Smooth muscle cell (in vitro differentiated cells): ENCODE measurements around the gene MNT. TPM values are rescaled to one million over a fixed set of nuclear protein-coding genes. Genes with fewer than 3 reads are reported as not detected.
"Not testable (repeated sequence)": the region's sequence is repeated elsewhere in the genome, so short reads cannot be mapped to it uniquely, and the experiment has no call there.

Source experiments
- DNase-seq: peaks from one replicate; lab custom pipeline; 2025; ENCODE audit not compliant: unreplicated experiment; lab: John Stamatoyannopoulos, UW
- H2AFZ ChIP-seq: fragments of 200-600 bp; sonication (generic); 2 replicates; pipeline ENCODE4 v1.6.0; 2016; ENCODE audit warnings: antibody characterized with exemption, low read depth, mild to moderate bottlenecking
- H3F3A ChIP-seq: fragments of 200-600 bp; sonication (generic); 2 replicates; pipeline ENCODE4 v1.6.0; 2017; ENCODE audit warnings: antibody characterized with exemption, low read depth
- H3K27ac ChIP-seq: fragments of 200-600 bp; sonication (generic); 2 replicates; pipeline ENCODE4 v1.5.1; 2016; ENCODE audit warnings: low read depth, mild to moderate bottlenecking
- H3K27me3 ChIP-seq: fragments of 200-600 bp; sonication (generic); 2 replicates; pipeline ENCODE4 v1.6.1; 2016; ENCODE audit warnings: low read depth, mild to moderate bottlenecking
- H3K36me3 ChIP-seq: fragments of 200-600 bp; sonication (generic); 2 replicates; pipeline ENCODE4 v1.5.1; 2016; ENCODE audit warnings: low read depth
- H3K4me1 ChIP-seq: fragments of 200-600 bp; sonication (generic); 2 replicates; pipeline ENCODE4 v1.5.1; 2016; ENCODE audit warnings: low read depth
- H3K4me2 ChIP-seq: fragments of 200-600 bp; sonication (generic); 2 replicates; pipeline ENCODE4 v1.6.0; 2016; ENCODE audit warnings: mild to moderate bottlenecking
- H3K4me3 ChIP-seq: fragments of 200-600 bp; sonication (generic); 2 replicates; pipeline ENCODE4 v1.5.1; 2016; ENCODE audit warnings: mild to moderate bottlenecking
- H3K79me2 ChIP-seq: fragments of 200-600 bp; sonication (generic); 2 replicates; pipeline ENCODE4 v1.6.0; 2016; ENCODE audit warnings: low read depth, mild to moderate bottlenecking
- H3K9ac ChIP-seq: fragments of 200-600 bp; sonication (generic); 2 replicates; pipeline ENCODE4 v1.6.0; 2016; ENCODE audit warnings: low read depth
- H3K9me3 ChIP-seq: fragments of 200-600 bp; sonication (generic); replicated peaks from 2 replicates; pipeline ENCODE4 v1.5.1; 2016; ENCODE audit warnings: low read depth
- H4K20me1 ChIP-seq: fragments of 200-600 bp; sonication (generic); 2 replicates; pipeline ENCODE4 v1.6.0; 2016; ENCODE audit warnings: low read depth
- WGBS: methylation state at CpG from one replicate; pipeline ENCODE4 v1.1.7; 2016; ENCODE audit warnings: low lambda C conversion rate; 5-methylcytosine and 5-hydroxymethylcytosine counted together
- polyA plus RNA-seq: library from polyadenylated mRNA; unstranded; fragments of >200 nt; fragmentation: Nextera tagmentation; extraction: Ambion mirVana; gene quantifications from 2 replicates; pipeline ENCODE4 v1.2.1, GENCODE V29; 2016
- total RNA-seq: library from RNA; depleted of rRNA; stranded (reverse); fragments of >200 nt; gene quantifications from 2 replicates; pipeline ENCODE4 v1.2.3, GENCODE V29; 2014
- TF ChIP-seq, protein P1 (sequence below): fragments of 200-600 bp; sonication (generic); IDR thresholded peaks from 2 replicates; pipeline ENCODE4 v1.5.1; 2017; ENCODE audit warnings: borderline replicate concordance, mild to moderate bottlenecking, antibody characterized with exemption; ENCODE audit not compliant: insufficient read depth, poor library complexity, severe bottlenecking

Gene MNT
- total and polyA plus RNA-seq, 2 experiments from 2014 or later, result 5.7 to 12.8 TPM

DNA sequence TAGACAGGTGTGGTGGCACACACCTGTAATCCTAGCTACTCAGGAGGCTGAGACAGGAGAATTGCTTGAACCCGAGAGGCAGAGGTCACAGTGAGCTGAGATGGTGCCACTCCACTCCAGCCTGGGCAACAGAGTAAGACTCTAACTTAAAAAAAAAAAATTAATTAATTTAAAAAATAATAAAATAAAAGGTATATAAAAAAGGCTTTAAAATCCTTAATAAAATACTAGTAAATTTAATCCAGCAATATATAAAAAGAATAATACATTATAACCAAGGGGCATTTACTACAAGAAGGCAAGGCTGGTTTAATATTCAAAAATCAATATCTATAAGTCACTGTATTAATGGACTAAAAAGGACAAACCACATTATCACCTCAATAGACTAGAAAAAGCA, 44.8 kb upstream of the MNT start:
- Histone ChIP-seq H3K4me3 (no peak overlapping the region), H3K27me3 (no peaks in the 10 kb centered on the region), H3K36me3 (no peaks in the 10 kb centered on the region), H4K20me1 (no peaks in the 10 kb centered on the region), H2AFZ (no peak overlapping the region), H3F3A (no peaks in the 10 kb centered on the region), H3K9ac (no peak overlapping the region), H3K9me3 (no peaks in the 10 kb centered on the region), H3K4me1 (no peaks in the 10 kb centered on the region), H3K4me2 (no peak overlapping the region), H3K79me2 (no peaks in the 10 kb centered on the region), H3K27ac (no peak overlapping the region)
- 100% methylated on average over 1 of the region's 1 CpG for WGBS
- DNase-seq, result no peak
- TF ChIP-seq, protein P1, sequence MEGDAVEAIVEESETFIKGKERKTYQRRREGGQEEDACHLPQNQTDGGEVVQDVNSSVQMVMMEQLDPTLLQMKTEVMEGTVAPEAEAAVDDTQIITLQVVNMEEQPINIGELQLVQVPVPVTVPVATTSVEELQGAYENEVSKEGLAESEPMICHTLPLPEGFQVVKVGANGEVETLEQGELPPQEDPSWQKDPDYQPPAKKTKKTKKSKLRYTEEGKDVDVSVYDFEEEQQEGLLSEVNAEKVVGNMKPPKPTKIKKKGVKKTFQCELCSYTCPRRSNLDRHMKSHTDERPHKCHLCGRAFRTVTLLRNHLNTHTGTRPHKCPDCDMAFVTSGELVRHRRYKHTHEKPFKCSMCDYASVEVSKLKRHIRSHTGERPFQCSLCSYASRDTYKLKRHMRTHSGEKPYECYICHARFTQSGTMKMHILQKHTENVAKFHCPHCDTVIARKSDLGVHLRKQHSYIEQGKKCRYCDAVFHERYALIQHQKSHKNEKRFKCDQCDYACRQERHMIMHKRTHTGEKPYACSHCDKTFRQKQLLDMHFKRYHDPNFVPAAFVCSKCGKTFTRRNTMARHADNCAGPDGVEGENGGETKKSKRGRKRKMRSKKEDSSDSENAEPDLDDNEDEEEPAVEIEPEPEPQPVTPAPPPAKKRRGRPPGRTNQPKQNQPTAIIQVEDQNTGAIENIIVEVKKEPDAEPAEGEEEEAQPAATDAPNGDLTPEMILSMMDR, result no peak

DNA sequence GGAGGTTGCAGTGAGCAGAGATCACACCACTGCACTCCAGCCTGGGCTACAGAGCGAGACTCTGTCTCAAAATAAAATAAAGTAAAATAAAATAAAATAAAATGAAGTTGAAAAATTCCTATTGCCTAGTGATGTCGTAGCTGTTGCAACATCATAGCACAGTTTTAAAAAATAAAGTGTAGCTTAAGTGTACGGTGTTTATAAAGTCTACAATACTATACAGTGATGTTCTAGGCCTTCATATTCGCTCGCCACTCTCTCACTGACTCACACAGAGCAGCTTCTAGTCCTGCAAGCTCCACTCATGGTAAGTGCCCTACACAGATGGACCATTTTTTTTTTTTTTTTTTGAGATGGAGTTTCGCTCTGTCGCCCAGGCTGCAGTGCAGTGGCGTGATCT, 43.5 kb upstream of the MNT start:
- H3K4me3 ChIP-seq, result no peak overlapping the region
- WGBS, result 96% methylated on average over 8 of the region's 8 CpGs
- H3K27ac ChIP-seq, result no peak overlapping the region
- no peaks in the 10 kb centered on the region for H3K9me3 ChIP-seq
- no peaks in the 10 kb centered on the region for H3K79me2 ChIP-seq
- TF ChIP-seq, protein P1, result no peak
- H3K9ac ChIP-seq, result no peak overlapping the region
- no peaks in the 10 kb centered on the region for H3K27me3 ChIP-seq
- H3K4me2 ChIP-seq, result no peak overlapping the region
- no peak overlapping the region for H2AFZ ChIP-seq
- no peaks in the 10 kb centered on the region for H3K4me1 ChIP-seq
- no peak for DNase-seq
- no peaks in the 10 kb centered on the region for H3K36me3 ChIP-seq
- H3F3A ChIP-seq, result peaks cover 4% of the 10 kb centered on the region
- no peaks in the 10 kb centered on the region for H4K20me1 ChIP-seq

DNA sequence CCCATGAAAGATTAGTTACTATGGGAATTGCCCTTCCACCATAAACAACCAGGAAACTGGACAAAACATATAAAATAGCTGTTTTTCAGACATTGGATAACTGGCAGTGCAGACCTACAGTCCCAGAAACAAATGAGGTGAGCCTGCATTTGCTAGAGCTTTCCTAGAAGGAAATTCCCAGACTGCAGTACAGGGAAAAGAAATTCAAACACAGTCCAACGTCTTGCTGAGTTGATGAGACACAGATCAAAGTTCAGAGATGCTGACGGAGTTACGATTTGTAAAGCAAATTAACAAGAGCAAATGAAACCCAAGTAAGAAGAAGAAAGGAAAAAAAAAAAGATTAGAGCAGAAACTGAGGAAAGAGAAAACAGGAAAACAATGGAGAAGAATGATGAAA, 41.3 kb upstream of the MNT start:
- H3K4me1 ChIP-seq, result no peaks in the 10 kb centered on the region
- H3K27me3 ChIP-seq, result no peaks in the 10 kb centered on the region
- 54% methylated on average over 3 of the region's 3 CpGs for WGBS
- no peak for DNase-seq
- H3K4me2 ChIP-seq, result no peak overlapping the region
- H3K36me3 ChIP-seq, result no peaks in the 10 kb centered on the region
- no peak overlapping the region for H2AFZ ChIP-seq
- no peaks in the 10 kb centered on the region for H3K79me2 ChIP-seq
- H3F3A ChIP-seq, result peaks cover 4% of the 10 kb centered on the region
- no peak overlapping the region for H3K9ac ChIP-seq
- H4K20me1 ChIP-seq, result no peaks in the 10 kb centered on the region
- no peak overlapping the region for H3K27ac ChIP-seq
- no peaks in the 10 kb centered on the region for H3K9me3 ChIP-seq
- no peak overlapping the region for H3K4me3 ChIP-seq
- TF ChIP-seq, protein P1, result no peak

DNA sequence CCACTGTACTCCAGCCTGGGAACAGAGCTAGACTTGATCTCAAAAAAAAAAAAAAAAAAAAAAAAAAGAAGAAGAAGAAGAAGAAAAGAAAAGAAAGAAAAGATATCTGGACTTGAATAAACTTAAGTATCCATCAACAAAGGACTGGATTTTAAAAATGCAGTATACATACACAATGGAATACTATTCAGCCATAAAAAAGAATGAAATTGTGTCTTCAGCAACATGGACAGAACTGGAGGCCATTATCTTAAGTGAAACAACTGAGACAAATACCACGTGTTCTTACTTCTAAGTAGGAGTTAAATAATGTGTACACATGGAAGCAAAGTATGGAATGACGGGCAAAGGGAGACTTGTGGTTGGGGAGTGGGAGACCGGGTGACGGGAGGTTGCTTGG, 40.1 kb upstream of the MNT start:
- Histone ChIP-seq H3K27ac (no peak overlapping the region), H3K4me1 (peaks cover under 1% of the 10 kb centered on the region), H3K4me2 (no peak overlapping the region), H3K9ac (no peak overlapping the region), H4K20me1 (no peaks in the 10 kb centered on the region), H2AFZ (no peak overlapping the region), H3F3A (peaks cover 4% of the 10 kb centered on the region), H3K36me3 (no peaks in the 10 kb centered on the region), H3K4me3 (no peak overlapping the region), H3K27me3 (no peaks in the 10 kb centered on the region), H3K9me3 (no peaks in the 10 kb centered on the region), H3K79me2 (no peaks in the 10 kb centered on the region)
- WGBS, result 94% methylated on average over 4 of the region's 4 CpGs
- no peak for DNase-seq
- TF ChIP-seq, protein P1, result no peak

DNA sequence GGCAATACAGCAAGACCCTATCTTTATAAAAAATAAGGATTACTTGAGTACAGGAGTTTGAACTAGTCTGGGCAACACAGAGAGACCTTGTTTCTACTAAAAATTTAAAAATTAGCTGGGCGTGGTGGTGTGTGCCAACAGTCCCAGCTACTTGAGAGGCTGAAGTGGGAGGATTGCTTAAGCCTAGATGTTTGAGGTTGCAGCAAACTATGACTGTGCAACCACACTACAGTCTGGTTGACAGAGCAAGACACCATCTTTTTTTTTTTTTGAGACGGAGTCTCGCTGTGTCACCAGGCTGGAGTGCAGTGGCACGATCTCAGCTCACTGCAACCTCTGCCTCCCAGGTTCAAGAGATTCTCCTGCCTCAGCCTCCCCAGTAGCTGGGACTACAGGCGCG, 39.1 kb upstream of the MNT start:
- peak overlapping the region; percentile 79 for H3K27ac ChIP-seq
- peak overlapping the region; percentile 46 for H3K4me2 ChIP-seq
- H4K20me1 ChIP-seq, DNase-seq, H3F3A ChIP-seq, H3K27me3 ChIP-seq, H3K4me3 ChIP-seq, H3K9ac ChIP-seq, H2AFZ ChIP-seq, H3K79me2 ChIP-seq, H3K4me1 ChIP-seq, H3K9me3 ChIP-seq, H3K36me3 ChIP-seq: not testable (repeated sequence)
- WGBS, result 74% methylated on average over 6 of the region's 6 CpGs
